ENCODE results near the gene CGREF1. TPM values are rescaled to one million over a fixed set of nuclear protein-coding genes. Genes with fewer than 3 reads are reported as not detected.

The CGREF1 gene
- total RNA-seq, 1 experiment from 2014 or later, result 2.1 TPM

DNA sequence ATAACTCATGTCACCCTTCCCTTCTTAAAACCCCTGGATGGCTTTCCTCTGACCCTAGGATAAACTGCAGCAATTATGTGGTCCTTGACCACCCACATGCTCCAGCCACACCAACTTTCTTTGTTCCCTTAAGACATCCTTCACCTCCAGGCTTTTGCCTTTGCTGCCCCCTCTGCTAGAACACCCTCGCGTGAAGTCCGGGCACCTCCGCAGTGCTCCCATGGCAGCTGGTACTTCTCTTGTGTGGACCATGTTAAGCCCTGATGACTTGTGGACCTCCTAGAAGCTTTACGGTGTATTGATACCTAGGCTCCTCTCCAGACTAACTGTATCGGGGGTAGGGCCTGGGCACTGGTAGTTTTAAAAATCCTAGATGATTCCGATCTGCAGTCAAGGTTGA, 3.9 kb upstream of the CGREF1 start:
- Mint-ChIP-seq H3K4me3 (peak overlapping the region; percentile 80 to 89), H3K27me3 (ENCODE audit: low read depth) (peaks cover 61% of the 10 kb centered on the region), H3K27ac (no peak overlapping the region; a peak in 1 of 7 replicates), H3K4me1 (peaks cover 15 to 21% of the 10 kb centered on the region in 2 experiments), H3K9me3 (no peaks in the 10 kb centered on the region; a peak in 1 of 5 replicates), H3K36me3 (ENCODE audit: insufficient read depth in 1 of 3, low read depth in 3 of 3) (no peaks in the 10 kb centered on the region; a peak in 3 of 7 replicates)
- TF ChIP-seq, protein P1, sequence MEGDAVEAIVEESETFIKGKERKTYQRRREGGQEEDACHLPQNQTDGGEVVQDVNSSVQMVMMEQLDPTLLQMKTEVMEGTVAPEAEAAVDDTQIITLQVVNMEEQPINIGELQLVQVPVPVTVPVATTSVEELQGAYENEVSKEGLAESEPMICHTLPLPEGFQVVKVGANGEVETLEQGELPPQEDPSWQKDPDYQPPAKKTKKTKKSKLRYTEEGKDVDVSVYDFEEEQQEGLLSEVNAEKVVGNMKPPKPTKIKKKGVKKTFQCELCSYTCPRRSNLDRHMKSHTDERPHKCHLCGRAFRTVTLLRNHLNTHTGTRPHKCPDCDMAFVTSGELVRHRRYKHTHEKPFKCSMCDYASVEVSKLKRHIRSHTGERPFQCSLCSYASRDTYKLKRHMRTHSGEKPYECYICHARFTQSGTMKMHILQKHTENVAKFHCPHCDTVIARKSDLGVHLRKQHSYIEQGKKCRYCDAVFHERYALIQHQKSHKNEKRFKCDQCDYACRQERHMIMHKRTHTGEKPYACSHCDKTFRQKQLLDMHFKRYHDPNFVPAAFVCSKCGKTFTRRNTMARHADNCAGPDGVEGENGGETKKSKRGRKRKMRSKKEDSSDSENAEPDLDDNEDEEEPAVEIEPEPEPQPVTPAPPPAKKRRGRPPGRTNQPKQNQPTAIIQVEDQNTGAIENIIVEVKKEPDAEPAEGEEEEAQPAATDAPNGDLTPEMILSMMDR (conservative IDR thresholded peaks at IDR 0.05), result no peak
- H2BK5ac ChIP-seq (ENCODE audit: insufficient read length, low read length), result no peak overlapping the region
- no peak overlapping the region for H3K23ac ChIP-seq (ENCODE audit: insufficient read length, low read depth, low read length)
- no peak for DNase-seq
- no peak overlapping the region for H2AFZ ChIP-seq (ENCODE audit: low read length)
- H3K27ac ChIP-seq (ENCODE audit: insufficient read length, low read depth, low read length), result no peak overlapping the region
- no peak overlapping the region for H2BK20ac ChIP-seq (ENCODE audit: low read depth, low read length, poor library complexity, severe bottlenecking)
- peaks cover 2% of the 10 kb centered on the region for H4K20me1 ChIP-seq (ENCODE audit: control insufficient read depth, insufficient read depth, insufficient read length)
- peaks cover 14% of the 10 kb centered on the region; the same call in 1 of the 2 replicates for H3K27me3 ChIP-seq (ENCODE audit: insufficient read depth, low read length)
- WGBS (ENCODE audit: extremely low coverage, insufficient read length, low lambda C conversion rate), result no CpG with 5 or more reads among the region's 7 CpGs
- H3K18ac ChIP-seq (ENCODE audit: insufficient read length, low read depth, low read length), result no peak overlapping the region
- no peak overlapping the region for H3K56ac ChIP-seq (ENCODE audit: insufficient read length, low read depth, low read length)
- no peak overlapping the region for H2BK12ac ChIP-seq (ENCODE audit: insufficient read length, low read depth, low read length)
- H3K4me2 ChIP-seq (ENCODE audit: insufficient read depth, insufficient read length, low read length), result peak overlapping the region; percentile 94
- no peak overlapping the region for H2AK5ac ChIP-seq (ENCODE audit: insufficient read length, low read length)
- H3K14ac ChIP-seq (ENCODE audit: insufficient read depth, low read length), result no peak overlapping the region
- H3K23me2 ChIP-seq (ENCODE audit: insufficient read length, low read depth, low read length, poor library complexity, severe bottlenecking), result peaks cover 11% of the 10 kb centered on the region
- H4K91ac ChIP-seq (ENCODE audit: insufficient read length, low read depth, low read length), result no peak overlapping the region
- H3K9ac ChIP-seq (ENCODE audit: extremely low read depth, insufficient read length, low read length), result no peak overlapping the region
- no peak overlapping the region for H3T11ph ChIP-seq (ENCODE audit: low read length)
- no peaks in the 10 kb centered on the region for H3K9me3 ChIP-seq (ENCODE audit: control insufficient read depth, low read depth, low read length)
- H2BK120ac ChIP-seq (ENCODE audit: low read depth, low read length, poor library complexity, severe bottlenecking), result no peak overlapping the region
- no peak overlapping the region for H3K4ac ChIP-seq (ENCODE audit: low read depth, low read length)
- H4K5ac ChIP-seq (ENCODE audit: insufficient read length, low read depth, low read length), result no peak overlapping the region
- H3K79me2 ChIP-seq (ENCODE audit: insufficient read depth, low read length), result no peaks in the 10 kb centered on the region
- H4K8ac ChIP-seq (replicated peaks; ENCODE audit: insufficient read length, low read depth, low read length), result no peak overlapping the region
- no peak overlapping the region for H2BK15ac ChIP-seq (ENCODE audit: low read depth, low read length)
- peaks cover 2% of the 10 kb centered on the region for H3K4me1 ChIP-seq (ENCODE audit: insufficient read depth, low read length)
- no peaks in the 10 kb centered on the region for H3K79me1 ChIP-seq (ENCODE audit: insufficient read depth, low read depth, low read length, poor library complexity, severe bottlenecking)

Data from H9 (cell line).